Left ventricle myocardium inferior (tissue), 1 donor: ENCODE measurements around the gene NRAP. TPM values are rescaled to one million over a fixed set of nuclear protein-coding genes. Genes with fewer than 3 reads are reported as not detected.

ENCODE experiments used
- DNase-seq: peaks from one replicate; pipeline ENCODE4 v3.0.0-alpha.2; 2020
- H3K27ac ChIP-seq: fragments of 200-600 bp; replicated peaks from 2 replicates; pipeline ENCODE4 v1.8.0; 2021
- H3K27me3 ChIP-seq: fragments of 200-600 bp; 2 replicates; pipeline ENCODE4 v1.8.0; 2021; ENCODE audit warnings: low read depth
- H3K36me3 ChIP-seq: fragments of 200-600 bp; 2 replicates; pipeline ENCODE4 v1.8.0; 2021
- H3K4me1 ChIP-seq: fragments of 200-600 bp; 2 replicates; pipeline ENCODE4 v1.8.0; 2021
- H3K4me3 ChIP-seq: fragments of 200-600 bp; 2 replicates; pipeline ENCODE4 v1.8.0; 2021; ENCODE audit warnings: mild to moderate bottlenecking, moderate library complexity
- H3K9me3 ChIP-seq: fragments of 200-600 bp; replicated peaks from 2 replicates; pipeline ENCODE4 v1.8.0; 2021
- intact Hi-C: fragments of 100-400 bp; cut with micrococcal nuclease; formaldehyde crosslinking; loops from one replicate; pipeline ENCODE4 v1.11.0; 2022
- total RNA-seq: library from RNA; stranded (reverse); fragmentation: NEBNext Ultra II Directional; extraction: Animal tissue kit (Norgen Biotek cat#: 25700); gene quantifications from one replicate; pipeline ENCODE4 v1.2.1, GENCODE V29; 2021
- TF ChIP-seq, protein P1 (sequence below): fragments of 200-600 bp; IDR thresholded peaks from 2 replicates; pipeline ENCODE4 v1.8.0; 2021; ENCODE audit warnings: antibody characterized with exemption, mild to moderate bottlenecking, borderline replicate concordance
- donor health status: DM: no; HTN: yes; CAD: no; lungs with severe emphysema.

The NRAP gene
- total RNA-seq, 1 donor from 2014 or later, result 1,025 TPM

GRCh38 chr10:113569576-113569975 is 94.3 kb downstream of the NRAP start:
- DNase-seq, result peak; percentile 35
- H3K9me3 ChIP-seq, result no peaks in the 10 kb centered on the region
- H3K27me3 ChIP-seq, result no peaks in the 10 kb centered on the region
- intact Hi-C loops, result no loop called here
- H3K4me3 ChIP-seq, result no peak overlapping the region
- TF ChIP-seq, protein P1, sequence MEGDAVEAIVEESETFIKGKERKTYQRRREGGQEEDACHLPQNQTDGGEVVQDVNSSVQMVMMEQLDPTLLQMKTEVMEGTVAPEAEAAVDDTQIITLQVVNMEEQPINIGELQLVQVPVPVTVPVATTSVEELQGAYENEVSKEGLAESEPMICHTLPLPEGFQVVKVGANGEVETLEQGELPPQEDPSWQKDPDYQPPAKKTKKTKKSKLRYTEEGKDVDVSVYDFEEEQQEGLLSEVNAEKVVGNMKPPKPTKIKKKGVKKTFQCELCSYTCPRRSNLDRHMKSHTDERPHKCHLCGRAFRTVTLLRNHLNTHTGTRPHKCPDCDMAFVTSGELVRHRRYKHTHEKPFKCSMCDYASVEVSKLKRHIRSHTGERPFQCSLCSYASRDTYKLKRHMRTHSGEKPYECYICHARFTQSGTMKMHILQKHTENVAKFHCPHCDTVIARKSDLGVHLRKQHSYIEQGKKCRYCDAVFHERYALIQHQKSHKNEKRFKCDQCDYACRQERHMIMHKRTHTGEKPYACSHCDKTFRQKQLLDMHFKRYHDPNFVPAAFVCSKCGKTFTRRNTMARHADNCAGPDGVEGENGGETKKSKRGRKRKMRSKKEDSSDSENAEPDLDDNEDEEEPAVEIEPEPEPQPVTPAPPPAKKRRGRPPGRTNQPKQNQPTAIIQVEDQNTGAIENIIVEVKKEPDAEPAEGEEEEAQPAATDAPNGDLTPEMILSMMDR, result no peak
- no peak overlapping the region for H3K27ac ChIP-seq
- no peaks in the 10 kb centered on the region for H3K36me3 ChIP-seq
- H3K4me1 ChIP-seq, result peaks cover 4% of the 10 kb centered on the region

GRCh38 chr10:113566888-113567287 is 97.0 kb downstream of the NRAP start:
- Histone ChIP-seq H3K4me3 (no peak overlapping the region), H3K4me1 (peaks cover 8% of the 10 kb centered on the region), H3K27ac (no peak overlapping the region), H3K27me3 (no peaks in the 10 kb centered on the region), H3K9me3 (no peaks in the 10 kb centered on the region), H3K36me3 (no peaks in the 10 kb centered on the region)
- TF ChIP-seq, protein P1, result no peak
- intact Hi-C loops, result no loop called here
- no peak for DNase-seq

- TF ChIP-seq, protein P1, result no peak
- peaks cover 8% of the 10 kb centered on the region for H3K4me1 ChIP-seq
- no peak overlapping the region for H3K4me3 ChIP-seq
- H3K27me3 ChIP-seq, result no peaks in the 10 kb centered on the region
- DNase-seq, result no peak
- no peak overlapping the region for H3K27ac ChIP-seq
- intact Hi-C loops, result no loop called here
- H3K9me3 ChIP-seq, result no peaks in the 10 kb centered on the region
- no peaks in the 10 kb centered on the region for H3K36me3 ChIP-seq
These were observed 98.5 kb downstream of the NRAP start for GRCh38 chr10:113565364-113565763.

GRCh38 chr10:113563306-113564088 is 100.3 kb downstream of the NRAP start:
- Histone ChIP-seq H3K9me3 (no peaks in the 10 kb centered on the region), H3K36me3 (no peaks in the 10 kb centered on the region), H3K27me3 (peaks cover 18% of the 10 kb centered on the region), H3K4me3 (peak overlapping the region; percentile 60), H3K4me1 (peaks cover 4% of the 10 kb centered on the region), H3K27ac (no peak overlapping the region)
- TF ChIP-seq, protein P1, result peak; percentile 99
- peak; percentile 72 for DNase-seq
- intact Hi-C loops, result no loop called here

- intact Hi-C loops, result no loop called here
- Histone ChIP-seq H3K4me1 (peaks cover 8% of the 10 kb centered on the region), H3K27me3 (peaks cover 26% of the 10 kb centered on the region), H3K4me3 (no peak overlapping the region), H3K36me3 (no peaks in the 10 kb centered on the region), H3K27ac (no peak overlapping the region), H3K9me3 (no peaks in the 10 kb centered on the region)
- TF ChIP-seq, protein P1, result no peak
- no peak for DNase-seq
These were observed 101.1 kb downstream of the NRAP start for GRCh38 chr10:113562704-113563103.
